Bronchial epithelial cell (primary cell): Measurements from ENCODE around the gene RPP25. TPM values are rescaled to one million over a fixed set of nuclear protein-coding genes. Genes with fewer than 3 reads are reported as not detected.

Experiments used
- DNase-seq: peaks from one replicate; pipeline ENCODE4 v3.0.0-alpha.2; 2010; ENCODE audit warnings: low read depth
- FAIRE-seq: peaks from 2 replicates; lab custom pipeline; 2011; peaks lifted over from hg19 to GRCh38; lab: Jason Lieb, UNC
- H3K27me3 ChIP-seq: 2 replicates; pipeline ENCODE4 v1.5.1; 2011; ENCODE audit warnings: low read length; ENCODE audit not compliant: control insufficient read depth, insufficient read depth
- H3K36me3 ChIP-seq: 2 replicates; pipeline ENCODE4 v1.5.1; 2011; ENCODE audit warnings: low read length; ENCODE audit not compliant: control insufficient read depth, insufficient read depth
- H3K4me3 ChIP-seq: 2 replicates; pipeline ENCODE4 v1.5.1; 2011; ENCODE audit warnings: mild to moderate bottlenecking, low read depth, low read length, control low read depth
- total RNA-seq: library from RNA; depleted of rRNA; stranded (reverse); fragments of >200 nt; gene quantifications from 2 replicates; pipeline ENCODE4 v1.2.1, GENCODE V29; 2014
- TF ChIP-seq, protein P1 (sequence below): IDR thresholded peaks from 2 replicates; pipeline ENCODE4 v1.5.1; 2011; ENCODE audit warnings: mild to moderate bottlenecking, moderate library complexity, low read length, control low read depth, inconsistent platforms; ENCODE audit not compliant: insufficient read depth, severe bottlenecking

Gene RPP25
- total RNA-seq, 1 donor from 2014 or later = 8.7 TPM

GRCh38 chr15:74958908-74959585 is 2.5 kb upstream of the RPP25 start:
- TF ChIP-seq, protein P1, sequence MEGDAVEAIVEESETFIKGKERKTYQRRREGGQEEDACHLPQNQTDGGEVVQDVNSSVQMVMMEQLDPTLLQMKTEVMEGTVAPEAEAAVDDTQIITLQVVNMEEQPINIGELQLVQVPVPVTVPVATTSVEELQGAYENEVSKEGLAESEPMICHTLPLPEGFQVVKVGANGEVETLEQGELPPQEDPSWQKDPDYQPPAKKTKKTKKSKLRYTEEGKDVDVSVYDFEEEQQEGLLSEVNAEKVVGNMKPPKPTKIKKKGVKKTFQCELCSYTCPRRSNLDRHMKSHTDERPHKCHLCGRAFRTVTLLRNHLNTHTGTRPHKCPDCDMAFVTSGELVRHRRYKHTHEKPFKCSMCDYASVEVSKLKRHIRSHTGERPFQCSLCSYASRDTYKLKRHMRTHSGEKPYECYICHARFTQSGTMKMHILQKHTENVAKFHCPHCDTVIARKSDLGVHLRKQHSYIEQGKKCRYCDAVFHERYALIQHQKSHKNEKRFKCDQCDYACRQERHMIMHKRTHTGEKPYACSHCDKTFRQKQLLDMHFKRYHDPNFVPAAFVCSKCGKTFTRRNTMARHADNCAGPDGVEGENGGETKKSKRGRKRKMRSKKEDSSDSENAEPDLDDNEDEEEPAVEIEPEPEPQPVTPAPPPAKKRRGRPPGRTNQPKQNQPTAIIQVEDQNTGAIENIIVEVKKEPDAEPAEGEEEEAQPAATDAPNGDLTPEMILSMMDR = no peak
- FAIRE-seq (no peak), DNase-seq (no peak)
- H3K4me3 ChIP-seq = peak overlapping the region; percentile 10
- peaks cover 16% of the 10 kb centered on the region for H3K27me3 ChIP-seq
- H3K36me3 ChIP-seq = no peaks in the 10 kb centered on the region

- TF ChIP-seq, protein P1 = peak; percentile 20
- no peak for DNase-seq
- H3K36me3 ChIP-seq = no peaks in the 10 kb centered on the region
- H3K4me3 ChIP-seq = peak overlapping the region; percentile 10
- peaks cover 16% of the 10 kb centered on the region for H3K27me3 ChIP-seq
- no peak for FAIRE-seq
Observed at GRCh38 chr15:74958320-74958907, 1.8 kb upstream of the RPP25 start.

DNA sequence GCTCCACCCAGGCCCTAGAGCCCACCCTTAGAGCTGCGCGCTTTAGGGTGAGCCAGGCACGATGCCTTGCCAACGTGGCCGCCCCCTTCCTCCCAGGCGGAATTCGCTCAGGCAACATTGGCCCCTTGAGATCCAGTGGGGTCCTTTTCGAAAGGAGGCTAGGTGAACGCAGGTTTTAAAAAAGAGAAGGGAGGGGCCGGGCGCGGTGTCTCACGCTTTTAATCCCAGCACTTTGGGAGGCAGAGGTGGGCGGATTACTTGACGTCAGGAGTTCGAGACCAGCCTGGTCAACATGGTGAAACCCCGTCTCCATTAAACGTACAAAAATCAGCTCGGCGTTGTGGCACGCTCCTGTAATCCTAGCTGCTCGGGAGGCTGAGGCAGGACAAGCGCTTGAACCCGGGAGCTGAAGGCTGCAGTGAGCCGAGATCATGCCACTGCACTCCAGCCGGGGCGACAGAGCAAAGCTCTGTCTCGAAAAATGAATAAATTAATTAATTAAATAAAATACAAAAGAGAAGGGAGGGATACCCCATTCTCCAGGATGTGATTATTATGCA is 984 bp upstream of the RPP25 start:
- no peak for FAIRE-seq
- Histone ChIP-seq H3K4me3 (peak overlapping the region; percentile 46), H3K27me3 (peaks cover 16% of the 10 kb centered on the region), H3K36me3 (no peaks in the 10 kb centered on the region)
- TF ChIP-seq, protein P1 = no peak
- no peak for DNase-seq

GRCh38 chr15:74955796-74956647 is 550 bp downstream of the RPP25 start:
- TF ChIP-seq, protein P1 = peak; percentile 74
- no peaks in the 10 kb centered on the region for H3K36me3 ChIP-seq
- H3K4me3 ChIP-seq = peak overlapping the region; percentile 46
- no peak for FAIRE-seq
- H3K27me3 ChIP-seq = peaks cover 16% of the 10 kb centered on the region
- no peak for DNase-seq

DNA sequence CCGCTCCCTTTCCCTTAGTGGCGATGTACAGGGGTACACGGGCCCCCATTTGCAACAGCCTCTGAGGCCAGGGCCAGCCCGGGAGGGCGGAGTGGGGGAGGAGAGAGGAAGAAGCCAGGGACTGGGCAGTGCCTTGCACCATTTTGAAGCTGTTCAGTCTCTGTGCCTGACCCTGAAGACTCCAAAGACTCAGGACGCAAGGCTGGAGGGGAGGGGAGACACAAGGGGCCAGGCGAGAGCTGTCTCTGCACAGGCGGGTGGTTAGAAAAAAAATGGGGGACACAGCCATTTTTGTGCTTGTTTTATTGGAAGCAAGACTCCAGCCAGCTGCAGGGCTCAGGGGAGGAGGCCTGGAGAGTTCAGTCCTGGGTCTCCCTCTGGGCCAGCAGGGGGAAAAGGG is 1.6 kb downstream of the RPP25 start:
- no peak overlapping the region for H3K4me3 ChIP-seq
- peaks cover 16% of the 10 kb centered on the region for H3K27me3 ChIP-seq
- DNase-seq (no peak), FAIRE-seq (no peak)
- TF ChIP-seq, protein P1 = no peak
- no peaks in the 10 kb centered on the region for H3K36me3 ChIP-seq
